HG03354 (cell line): ENCODE data around the gene BLOC1S3.
"Not testable (repeated sequence)": the region's sequence is repeated elsewhere in the genome, so short reads cannot be mapped to it uniquely, and the experiment has no call there.

ENCODE experiments used
- ATAC-seq: cut with Tn5 transposase; IDR thresholded peaks from one replicate; pipeline ENCODE4 v1.9.1; 2021; ENCODE audit warnings: mild to moderate bottlenecking; ENCODE audit not compliant: unreplicated experiment, poor library complexity, severe bottlenecking

Gene BLOC1S3

DNA sequence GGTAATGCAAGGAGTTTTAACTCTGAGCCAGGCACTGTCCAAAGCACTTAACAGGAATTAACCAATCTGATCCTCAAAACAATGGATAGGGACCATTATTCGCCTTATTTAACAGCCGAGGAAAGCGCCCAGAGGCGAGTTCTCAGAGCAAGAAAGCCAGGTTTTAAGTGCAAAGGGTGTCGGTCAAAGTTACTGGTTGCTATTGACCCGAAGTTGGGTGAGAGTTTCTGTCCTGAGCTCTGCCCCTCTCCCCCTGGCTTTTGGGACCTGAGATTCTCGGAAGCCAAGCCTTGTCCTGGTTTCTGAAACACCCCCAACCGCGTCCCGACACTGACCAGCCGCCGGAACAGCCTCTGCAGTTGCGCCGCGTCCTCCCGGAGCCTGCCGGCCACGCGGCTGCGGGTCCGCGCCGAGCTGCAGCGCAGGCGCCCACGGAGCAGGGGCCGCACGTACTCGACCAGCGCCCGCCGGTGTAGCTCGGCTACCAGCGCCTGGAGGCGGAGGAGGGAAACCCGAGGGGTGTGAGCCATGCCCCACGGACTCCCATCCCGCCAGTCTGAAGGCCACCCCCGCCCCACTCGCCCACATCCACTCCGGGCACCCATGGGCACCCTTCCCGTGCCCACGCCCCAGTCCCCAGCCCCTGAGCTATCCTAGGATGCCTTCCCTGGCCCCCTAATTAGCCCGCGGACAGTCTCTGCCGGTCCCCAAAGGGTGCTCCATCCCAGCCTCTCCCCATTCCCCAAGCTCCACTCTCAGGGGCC, 38.8 kb downstream of the BLOC1S3 start:
- ATAC-seq: no peak

DNA sequence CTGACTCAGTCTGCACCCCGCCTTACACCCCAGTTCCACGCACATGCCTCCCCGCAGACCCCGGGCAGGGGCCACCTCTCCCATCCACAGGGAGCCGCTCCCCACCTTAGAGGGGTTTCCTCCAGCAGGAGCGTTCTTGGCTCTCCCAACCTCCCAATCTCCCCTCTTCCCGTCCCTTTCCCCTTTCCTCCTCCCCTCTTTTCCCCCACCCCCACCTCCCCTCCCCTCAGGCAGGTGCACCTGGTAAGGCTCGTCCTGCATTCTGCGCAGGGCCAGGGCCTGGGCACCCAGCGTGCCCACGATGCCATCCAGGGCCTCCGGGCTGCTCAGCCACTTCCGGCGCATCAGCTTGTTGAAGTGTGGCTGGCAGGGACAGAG, 39.4 kb downstream of the BLOC1S3 start:
- ATAC-seq: no peak

- ATAC-seq: no peak
Observed at GRCh38 chr19:45218426-45218825, 39.8 kb downstream of the BLOC1S3 start.

GRCh38 chr19:45218911-45219743, 40.5 kb downstream of the BLOC1S3 start:
- no peak for ATAC-seq

DNA sequence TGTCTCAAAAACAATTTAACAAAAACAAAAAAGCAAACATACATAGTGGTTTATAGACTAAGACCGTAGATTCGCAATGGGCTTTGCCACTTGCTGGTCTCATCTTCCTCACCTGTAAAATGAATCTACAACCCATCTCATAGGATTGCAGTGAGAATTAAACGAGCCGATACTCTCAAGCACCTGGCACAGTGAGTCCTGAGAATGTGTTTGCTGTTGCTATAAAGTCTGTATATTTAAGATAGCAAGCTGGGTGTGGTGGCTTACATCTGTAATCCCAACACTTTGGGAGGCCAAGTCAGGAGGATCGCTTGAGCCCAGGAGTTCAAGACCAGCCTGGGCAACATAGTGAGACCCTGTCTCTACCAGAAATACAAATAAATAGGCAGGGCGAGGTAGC, 44.1 kb downstream of the BLOC1S3 start:
- ATAC-seq: no peak

DNA sequence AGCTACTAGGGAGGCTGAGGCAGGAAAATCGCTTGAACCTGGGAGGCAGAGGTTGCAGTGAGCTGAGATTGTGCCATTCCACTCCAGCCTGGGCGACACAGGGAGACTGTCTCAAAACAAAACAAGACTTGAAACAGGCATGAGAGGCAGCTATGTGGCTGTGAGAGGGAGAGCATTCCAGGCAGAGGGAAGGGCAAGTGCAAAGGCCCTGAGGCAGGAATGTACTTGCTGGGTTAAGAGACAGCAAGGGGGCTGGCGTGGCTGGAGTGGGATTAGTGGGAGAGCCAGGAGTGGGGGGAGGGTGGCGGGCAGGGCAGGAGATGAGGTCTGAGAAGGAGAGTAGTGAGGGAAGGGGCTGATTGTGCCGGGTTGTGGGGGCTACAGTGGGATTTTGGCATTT, 45.3 kb downstream of the BLOC1S3 start:
- ATAC-seq: no peak

DNA sequence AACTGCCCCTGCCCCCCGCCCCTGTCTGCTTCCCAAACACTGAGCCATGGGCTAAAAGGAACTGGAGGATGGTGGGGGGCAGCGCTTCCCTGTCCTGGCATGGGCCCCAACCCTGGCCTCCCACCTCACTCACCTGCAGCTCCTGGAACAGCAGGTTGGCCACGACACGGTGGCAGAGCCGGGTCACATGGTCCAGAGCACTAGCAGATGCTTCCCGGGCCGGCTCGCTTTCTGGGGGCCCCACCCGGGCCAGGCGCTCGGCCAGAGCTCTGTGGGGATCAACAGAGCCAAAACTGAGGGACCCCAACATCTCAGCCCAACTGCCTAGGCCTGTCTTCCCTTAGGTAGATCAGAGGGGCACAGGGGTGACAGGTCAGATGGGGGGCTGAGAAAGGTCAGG, 46.1 kb downstream of the BLOC1S3 start:
- ATAC-seq: no peak

- not testable (repeated sequence) for ATAC-seq
Observed at GRCh38 chr19:45229056-45229455, 50.5 kb downstream of the BLOC1S3 start.
